Psoas muscle (tissue), 8 donors: ENCODE results near the gene OR5B3. TPM values are rescaled to one million over a fixed set of nuclear protein-coding genes. Genes with fewer than 3 reads are reported as not detected.

Experiments
- ATAC-seq, 4 donors: fragments of 200-7000 bp; cut with Tn5 transposase; one replicate each; pipeline ENCODE4 v1.9.1; 2020; ENCODE audit warnings: moderate library complexity in 3 of 4, mild to moderate bottlenecking in 2 of 4
- DNase-seq, 2 donors: peaks; one replicate each; pipeline ENCODE4 v3.0.0-alpha.2; 2020
- H3K27ac ChIP-seq: fragments of 200-600 bp; one replicate; pipeline ENCODE4 v1.8.0; 2022
- H3K27me3 ChIP-seq, 3 donors: fragments of 200-600 bp in 1 of 3; one replicate each; pipeline versions ENCODE4 v1.6.1 to v1.8.0; 2013 to 2022; ENCODE audit warnings: low read length in 2 of 3, mild to moderate bottlenecking in 2 of 3, moderate library complexity in 1 of 3; ENCODE audit not compliant: insufficient read depth in 3 of 3
- H3K36me3 ChIP-seq, 2 donors: fragments of 200-600 bp in 1 of 2; one replicate each; pipeline versions ENCODE4 v1.6.1 to v1.8.0; 2013 to 2022; ENCODE audit warnings: low read depth in 1 of 2, mild to moderate bottlenecking in 1 of 2, moderate library complexity in 1 of 2; ENCODE audit not compliant: insufficient read depth in 1 of 2
- H3K4me1 ChIP-seq: fragments of 200-600 bp; one replicate; pipeline ENCODE4 v1.8.0; 2022
- H3K4me3 ChIP-seq: fragments of 200-600 bp; one replicate; pipeline ENCODE4 v1.8.0; 2022; ENCODE audit warnings: mild to moderate bottlenecking
- H3K9me3 ChIP-seq: fragments of 200-600 bp; one replicate; pipeline ENCODE4 v1.8.0; 2022
- WGBS, 3 donors: extraction: QIAGEN DNeasy Blood & Tissue Kit; methylation state at CpG; one replicate each; pipeline versions ENCODE4 v1.1.6 to v1.1.7; 2013; 5-methylcytosine and 5-hydroxymethylcytosine counted together
- intact Hi-C, 2 donors: fragments of 100-400 bp; cut with DNase I; formaldehyde crosslinking; loops; one replicate each; pipeline versions ENCODE4 v1.11.0 to v1.14.2; 2022
- polyA plus RNA-seq, 3 donors: library from polyadenylated mRNA; stranded (reverse); fragments of 200-250 nt; gene quantifications; one replicate each; pipeline ENCODE4 v1.2.3, GENCODE V29; 2013
- total RNA-seq, 4 donors: library from RNA; stranded (reverse); fragmentation: NEBNext Ultra II Directional in 2 of 4; extraction: Animal tissue kit (Norgen Biotek cat#: 25700) in 2 of 4; gene quantifications; one replicate each; pipeline versions ENCODE4 v1.2.1 to v1.2.4, GENCODE V29; 2021 to 2023
- TF ChIP-seq, protein P1 (sequence below): fragments of 200-600 bp; IDR thresholded peaks from one replicate; pipeline ENCODE4 v1.8.0; 2022; ENCODE audit warnings: antibody characterized with exemption
- donor health status: healthy with polysubstance abuse.
- donor health status: DM: no; HTN: no; CAD: no; lungs with moderate emphysema.
- donor health status: Bipolar disorder and iron deficiency.
- donor health status: healthy.
- donor health status: DM: yes; HTN: yes; CAD: no.
- donor health status: DM: no; HTN: no; CAD: no.
- donor health status: DM: no; HTN: no; CAD: no.
- donor health status: DM: yes; HTN: yes; CAD: no.

The OR5B3 gene
- total and polyA plus RNA-seq, 7 donors: not detected

DNA sequence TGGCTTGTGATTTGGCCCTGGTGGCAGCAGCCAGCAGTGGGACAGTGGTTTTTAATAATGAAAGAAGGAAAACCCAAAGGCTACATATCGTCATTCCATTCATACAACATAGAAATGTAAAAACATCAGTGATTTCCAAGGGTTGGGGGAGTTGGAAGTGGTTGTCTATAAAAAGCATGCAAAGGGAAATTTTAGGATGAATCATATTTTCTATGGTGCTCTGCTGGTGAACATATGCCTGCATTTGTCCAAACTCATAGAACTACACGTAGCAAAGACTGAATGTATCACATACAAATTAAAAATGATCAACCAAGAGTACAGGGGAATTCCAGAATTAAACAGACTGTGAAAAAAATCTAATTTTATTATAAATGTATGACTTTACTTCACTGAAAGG lies 11.1 kb downstream of the OR5B3 start:
- TF ChIP-seq, protein P1, sequence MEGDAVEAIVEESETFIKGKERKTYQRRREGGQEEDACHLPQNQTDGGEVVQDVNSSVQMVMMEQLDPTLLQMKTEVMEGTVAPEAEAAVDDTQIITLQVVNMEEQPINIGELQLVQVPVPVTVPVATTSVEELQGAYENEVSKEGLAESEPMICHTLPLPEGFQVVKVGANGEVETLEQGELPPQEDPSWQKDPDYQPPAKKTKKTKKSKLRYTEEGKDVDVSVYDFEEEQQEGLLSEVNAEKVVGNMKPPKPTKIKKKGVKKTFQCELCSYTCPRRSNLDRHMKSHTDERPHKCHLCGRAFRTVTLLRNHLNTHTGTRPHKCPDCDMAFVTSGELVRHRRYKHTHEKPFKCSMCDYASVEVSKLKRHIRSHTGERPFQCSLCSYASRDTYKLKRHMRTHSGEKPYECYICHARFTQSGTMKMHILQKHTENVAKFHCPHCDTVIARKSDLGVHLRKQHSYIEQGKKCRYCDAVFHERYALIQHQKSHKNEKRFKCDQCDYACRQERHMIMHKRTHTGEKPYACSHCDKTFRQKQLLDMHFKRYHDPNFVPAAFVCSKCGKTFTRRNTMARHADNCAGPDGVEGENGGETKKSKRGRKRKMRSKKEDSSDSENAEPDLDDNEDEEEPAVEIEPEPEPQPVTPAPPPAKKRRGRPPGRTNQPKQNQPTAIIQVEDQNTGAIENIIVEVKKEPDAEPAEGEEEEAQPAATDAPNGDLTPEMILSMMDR: no peak
- no peak overlapping the region for H3K4me3 ChIP-seq
- no peak overlapping the region for H3K27ac ChIP-seq
- intact Hi-C loops: no loop called here
- DNase-seq: no peak
- no peaks in the 10 kb centered on the region for H3K27me3 ChIP-seq
- ATAC-seq: no peak
- H3K9me3 ChIP-seq: no peaks in the 10 kb centered on the region
- WGBS, 3 donors: 70 to 75% (median 73%) methylated on average over 2 of the region's 2 CpGs
- H3K36me3 ChIP-seq: no peaks in the 10 kb centered on the region
- no peaks in the 10 kb centered on the region for H3K4me1 ChIP-seq

DNA sequence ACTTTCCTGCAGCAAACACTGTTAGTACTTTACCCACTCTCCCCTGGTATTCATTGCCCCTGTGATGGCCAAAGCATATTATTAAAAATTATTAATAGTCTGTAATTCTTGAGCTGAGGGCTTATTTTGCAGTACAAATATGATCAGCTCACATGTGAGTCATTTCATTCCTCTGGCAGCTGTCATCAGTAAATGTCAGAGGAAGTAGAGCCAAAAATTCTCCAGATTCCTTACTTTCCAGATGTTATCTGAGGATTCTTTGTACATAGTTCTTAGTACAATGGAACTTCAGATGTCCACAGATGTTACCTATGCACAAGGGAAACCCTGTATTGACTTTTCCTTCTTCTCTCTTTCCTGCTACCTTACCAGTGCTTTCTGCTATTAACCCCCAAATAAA lies 12.5 kb downstream of the OR5B3 start:
- ATAC-seq: no peak
- intact Hi-C loops: no loop called here

DNA sequence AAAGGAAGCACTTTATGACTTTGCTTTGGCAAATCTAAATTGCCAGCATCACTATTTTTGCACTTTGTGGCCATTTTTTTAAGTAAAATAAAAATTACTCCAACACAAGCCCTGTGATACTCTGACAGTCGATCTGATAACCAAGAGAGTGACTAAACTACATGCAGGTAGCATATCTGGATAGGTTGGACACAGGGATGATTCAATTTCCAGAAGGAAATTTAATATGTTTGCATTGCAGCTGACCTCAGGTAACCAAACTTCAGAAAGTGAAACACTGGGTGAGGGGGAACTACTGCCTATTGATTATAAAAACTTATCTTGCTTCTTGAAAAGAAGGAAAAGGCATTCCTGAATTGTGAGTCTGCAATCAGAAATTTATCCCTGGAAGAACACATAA lies 13.9 kb downstream of the OR5B3 start:
- no peak for DNase-seq
- Histone ChIP-seq H3K4me1 (no peaks in the 10 kb centered on the region), H3K4me3 (no peak overlapping the region), H3K27me3 (no peaks in the 10 kb centered on the region), H3K9me3 (no peaks in the 10 kb centered on the region), H3K36me3 (no peaks in the 10 kb centered on the region), H3K27ac (no peak overlapping the region)
- intact Hi-C loops: no loop called here
- WGBS, 3 donors: 30 to 56% (median 42%) methylated on average over 1 of the region's 1 CpG
- TF ChIP-seq, protein P1: no peak
- no peak for ATAC-seq

More for the DNA sequence above, 12.5 kb downstream of the OR5B3 start:
- H3K4me1 ChIP-seq: no peaks in the 10 kb centered on the region
- DNase-seq: no peak
- H3K9me3 ChIP-seq: no peaks in the 10 kb centered on the region
- no peaks in the 10 kb centered on the region for H3K27me3 ChIP-seq
- no peaks in the 10 kb centered on the region for H3K36me3 ChIP-seq
- H3K4me3 ChIP-seq: no peak overlapping the region
- H3K27ac ChIP-seq: no peak overlapping the region
- TF ChIP-seq, protein P1: no peak

DNA sequence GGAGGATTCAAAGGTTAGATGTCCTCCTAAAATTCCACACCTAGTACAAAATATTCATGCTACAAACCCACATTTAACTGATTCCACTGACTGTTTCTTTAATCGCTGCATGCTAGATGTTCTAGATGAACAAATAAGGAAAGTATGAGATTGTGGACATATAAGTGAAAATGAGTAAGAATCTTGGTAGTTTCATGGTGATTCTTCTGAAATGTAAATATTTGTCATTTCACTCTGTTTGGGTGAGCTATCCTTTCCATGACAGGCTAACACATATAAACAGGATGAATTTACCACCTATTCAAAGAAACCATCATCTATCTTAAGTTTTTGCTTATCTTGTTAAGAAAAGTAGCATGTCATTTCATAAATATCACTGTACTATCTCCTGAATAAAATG lies 14.8 kb downstream of the OR5B3 start:
- WGBS, 3 donors: 97 to 100% (median 98%) methylated on average over 1 of the region's 1 CpG
- Histone ChIP-seq H3K4me1 (no peaks in the 10 kb centered on the region), H3K9me3 (no peaks in the 10 kb centered on the region), H3K27me3 (no peaks in the 10 kb centered on the region), H3K36me3 (no peaks in the 10 kb centered on the region), H3K4me3 (no peak overlapping the region), H3K27ac (no peak overlapping the region)
- ATAC-seq: no peak
- no peak for DNase-seq
- intact Hi-C loops: no loop called here
- TF ChIP-seq, protein P1: no peak

DNA sequence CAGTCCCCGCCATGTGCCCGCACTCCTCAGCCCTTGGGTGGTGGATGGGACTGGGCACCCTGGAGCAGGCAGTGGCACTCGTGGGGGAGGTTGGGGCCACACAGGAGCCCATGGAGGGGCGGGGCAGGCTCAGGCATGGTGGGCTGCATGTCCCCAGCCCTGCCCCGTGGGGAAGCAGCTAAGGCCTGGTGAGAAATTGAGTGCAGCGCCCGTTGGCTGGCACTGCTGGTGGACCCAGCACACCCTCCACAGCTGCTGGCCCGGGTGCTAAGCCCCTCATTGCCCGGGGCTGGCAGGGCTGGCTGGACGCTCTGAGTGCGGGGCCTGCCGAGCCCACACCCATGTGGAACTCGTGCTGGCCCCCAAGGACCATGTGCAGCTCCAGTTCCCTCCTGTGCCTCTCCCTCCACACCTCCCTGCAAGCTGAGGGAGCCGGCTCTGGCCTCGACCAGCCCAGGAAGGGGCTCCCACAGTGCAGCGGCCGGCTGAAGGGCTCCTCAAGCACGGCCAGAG lies 16.1 kb downstream of the OR5B3 start:
- DNase-seq (no peak), ATAC-seq (no peak)
- Histone ChIP-seq H3K27ac (no peak overlapping the region), H3K4me1 (no peaks in the 10 kb centered on the region), H3K4me3 (no peak overlapping the region), H3K27me3 (no peaks in the 10 kb centered on the region), H3K36me3 (no peaks in the 10 kb centered on the region), H3K9me3 (no peaks in the 10 kb centered on the region)
- TF ChIP-seq, protein P1: no peak
- intact Hi-C loops: no loop called here
- 71 to 86% (median 84%) methylated on average over 14 to 18 of the region's 18 CpGs for WGBS, 3 donors
